ENCODE results near the gene ZFYVE27. TPM values are rescaled to one million over a fixed set of nuclear protein-coding genes. Genes with fewer than 3 reads are reported as not detected.
A peak's percentile ranks its signal among the peaks of the same experiment; 100 is the strongest.

ZFYVE27 gene
- total RNA-seq, 1 experiment from 2014 or later, result 19.2 TPM

DNA sequence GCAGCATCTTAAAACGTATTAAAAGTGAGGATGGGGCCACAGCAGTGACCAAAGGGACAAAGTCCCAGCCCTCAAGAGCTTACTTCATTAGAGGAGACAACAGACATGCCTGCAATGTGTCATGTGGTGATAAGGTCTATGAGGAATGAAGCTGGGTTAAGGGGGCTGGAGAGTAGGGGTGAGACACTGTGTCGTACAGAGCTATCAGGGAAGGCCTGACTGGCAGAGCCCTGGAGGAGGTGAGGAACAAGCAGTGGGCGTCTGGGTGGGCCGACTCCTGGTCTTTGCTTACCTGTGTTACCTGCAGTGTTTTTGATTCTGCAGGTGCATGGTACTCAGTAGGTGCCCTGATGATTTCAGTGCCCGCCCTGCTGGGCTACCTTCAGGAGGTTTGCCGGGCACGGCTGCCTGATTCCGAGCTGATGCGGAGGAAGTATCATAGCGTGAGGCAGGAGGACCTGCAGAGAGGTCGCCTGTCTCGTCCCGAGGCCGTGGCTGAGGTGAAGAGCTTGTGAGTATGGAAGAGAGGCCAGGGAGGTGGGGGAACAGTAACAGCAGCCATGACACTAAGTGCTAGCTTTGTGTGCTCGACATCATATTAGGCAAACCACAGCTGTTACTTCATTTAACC, 7.6 kb downstream of the ZFYVE27 start:
- DNase-seq (ENCODE audit: low read depth), result no peak

DNA sequence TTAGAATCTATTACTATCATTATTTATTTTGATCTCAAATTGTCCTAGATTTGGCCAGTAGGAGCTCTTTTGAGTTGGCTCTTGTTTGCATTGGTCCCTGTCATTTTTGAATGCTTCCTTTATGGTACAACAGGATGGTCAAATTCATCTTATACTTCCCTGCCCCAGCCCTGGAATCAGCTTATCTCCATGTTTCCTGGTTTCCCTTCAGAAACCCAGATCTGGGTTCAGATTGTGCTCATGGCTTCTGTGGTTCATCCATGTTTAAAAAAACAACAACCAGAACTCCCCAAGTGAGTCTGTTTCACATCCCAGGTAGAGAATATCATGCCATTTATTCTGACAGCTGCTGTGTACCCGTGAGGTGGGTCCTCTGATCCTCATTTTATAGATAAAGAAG, 10.6 kb downstream of the ZFYVE27 start:
- DNase-seq (ENCODE audit: low read depth), result no peak

DNA sequence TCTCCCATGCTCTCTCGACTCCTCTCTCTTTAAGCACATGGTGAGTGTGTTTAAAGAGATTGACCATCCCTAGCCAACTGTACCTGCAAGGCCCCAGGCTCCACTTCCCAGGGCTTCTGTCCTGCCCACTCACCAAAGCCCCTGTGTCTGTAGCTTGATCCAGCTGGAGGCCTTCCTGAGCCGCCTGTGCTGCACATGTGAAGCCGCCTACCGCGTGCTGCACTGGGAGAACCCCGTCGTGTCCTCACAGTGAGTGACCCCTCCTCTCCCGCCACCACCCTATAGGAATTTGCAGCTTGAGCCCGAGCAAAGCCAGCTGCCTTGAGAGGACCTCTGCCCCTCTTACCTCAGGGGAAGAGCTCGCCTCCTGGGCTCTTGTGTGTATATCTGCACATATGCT, 11.2 kb downstream of the ZFYVE27 start:
- no peak for DNase-seq (ENCODE audit: low read depth)

DNA sequence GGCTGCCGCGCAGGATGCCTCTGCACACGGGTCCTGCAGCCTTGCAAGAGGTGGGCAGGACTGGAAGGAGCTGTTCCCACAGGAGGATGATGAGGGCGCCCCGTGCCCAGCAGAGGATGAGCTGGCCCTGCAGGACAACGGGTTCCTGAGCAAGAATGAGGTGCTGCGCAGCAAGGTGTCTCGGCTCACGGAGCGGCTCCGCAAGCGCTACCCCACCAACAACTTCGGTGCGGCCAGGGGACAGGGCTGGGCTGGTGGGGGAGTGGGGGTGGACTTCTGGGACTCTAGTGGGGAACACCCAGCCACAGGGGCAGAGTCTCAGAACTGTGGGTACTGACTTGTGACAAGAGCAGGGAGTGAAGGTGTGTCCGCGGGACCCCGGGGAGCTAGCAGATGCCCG, 16.0 kb downstream of the ZFYVE27 start:
- DNase-seq (ENCODE audit: low read depth), result no peak

DNA sequence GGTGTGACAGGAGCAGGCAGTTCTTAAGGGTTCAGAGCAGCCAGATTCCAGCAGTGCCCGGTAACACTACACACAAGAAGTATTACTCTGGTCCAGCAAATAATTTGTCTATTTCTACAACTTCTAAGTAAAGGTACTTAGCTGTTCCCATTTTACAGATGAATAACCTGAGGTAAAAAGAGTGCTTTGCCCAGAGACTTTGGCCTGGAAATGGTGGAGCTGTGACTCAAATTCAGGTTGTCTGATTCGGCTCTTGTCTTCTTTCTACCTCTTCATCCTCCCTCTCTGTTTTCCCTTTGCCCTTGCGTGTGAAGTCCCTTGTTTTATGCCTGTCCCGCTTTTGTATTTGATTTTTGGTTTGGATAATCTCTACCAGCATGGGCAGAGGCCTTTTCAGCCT, 17.8 kb downstream of the ZFYVE27 start:
- DNase-seq (ENCODE audit: low read depth), result no peak

DNA sequence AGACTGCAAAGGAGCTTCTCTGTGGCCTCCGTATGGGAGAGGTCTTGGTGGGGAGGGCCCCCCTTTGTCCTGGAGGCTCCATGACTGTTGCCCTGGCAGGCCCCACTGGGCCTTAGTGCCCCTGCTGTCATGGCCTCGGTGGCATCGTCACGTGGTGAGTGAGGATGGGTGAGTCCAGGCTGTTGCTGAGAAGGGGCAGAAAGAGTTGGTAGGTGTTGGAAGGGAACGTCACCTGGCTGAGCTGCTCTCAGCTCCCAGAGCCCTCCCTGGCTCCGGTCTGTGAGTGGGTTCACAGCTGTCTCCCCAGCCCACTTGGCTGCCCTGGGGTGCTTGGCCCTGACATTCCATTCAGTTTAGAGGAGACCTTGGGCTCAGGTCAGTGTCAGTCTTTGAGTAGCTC, 18.8 kb downstream of the ZFYVE27 start:
- no peak for DNase-seq (ENCODE audit: low read depth)

DNA sequence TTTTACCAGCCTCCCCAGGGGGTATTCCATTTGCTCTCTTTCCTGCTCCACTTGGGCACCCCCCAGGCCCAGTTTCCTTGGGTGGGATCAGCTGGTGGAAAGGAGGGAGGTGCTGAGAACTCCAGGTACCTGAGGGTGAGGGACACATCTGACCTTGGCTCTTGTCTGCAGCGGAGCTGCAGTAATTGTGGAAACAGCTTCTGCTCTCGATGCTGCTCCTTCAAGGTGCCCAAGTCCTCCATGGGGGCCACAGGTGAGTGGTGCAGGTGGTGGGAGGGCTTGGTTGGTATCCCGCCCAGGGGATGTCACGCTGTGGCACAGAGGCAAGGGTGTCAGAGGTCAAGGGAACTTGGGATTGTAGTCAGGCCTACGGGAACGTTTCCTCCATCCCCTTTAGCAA, 20.5 kb downstream of the ZFYVE27 start:
- no peak for DNase-seq (ENCODE audit: low read depth)

DNA sequence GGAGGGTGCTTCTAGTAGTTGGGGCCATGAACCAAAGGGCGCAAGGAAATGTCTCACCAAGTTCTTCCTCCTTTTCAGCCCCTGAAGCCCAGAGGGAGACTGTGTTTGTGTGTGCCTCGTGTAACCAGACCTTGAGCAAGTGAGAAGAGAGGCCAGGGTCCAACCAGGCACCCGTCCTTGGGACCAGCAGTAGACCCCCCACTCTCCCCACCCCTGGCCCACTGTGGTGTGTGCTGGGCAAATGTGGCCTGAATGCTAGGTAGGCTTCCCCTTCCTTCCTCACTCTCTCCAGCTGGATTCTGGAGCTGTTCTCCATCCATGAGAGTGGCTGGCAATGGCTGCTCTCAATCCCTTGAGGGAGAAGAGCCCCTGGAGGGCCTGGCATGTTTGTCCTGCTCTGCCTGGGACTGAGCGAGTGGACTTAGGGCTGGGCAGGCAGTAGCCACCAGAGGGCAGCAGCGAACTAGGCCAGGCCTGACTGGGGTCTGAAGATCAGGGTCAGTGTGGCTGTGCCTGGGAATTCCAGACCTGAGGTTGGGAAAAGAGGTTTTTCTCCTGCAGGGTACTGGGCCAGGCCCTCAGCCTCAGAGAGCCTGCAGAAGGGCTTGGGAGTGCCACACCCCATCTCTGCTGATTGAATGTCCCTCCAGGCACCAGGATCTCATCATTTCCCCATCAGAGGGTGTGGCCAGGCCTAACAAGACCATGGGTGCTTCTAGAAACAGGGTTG, 22.4 kb downstream of the ZFYVE27 start:
- peak; percentile 51 for DNase-seq (ENCODE audit: low read depth)

DNA sequence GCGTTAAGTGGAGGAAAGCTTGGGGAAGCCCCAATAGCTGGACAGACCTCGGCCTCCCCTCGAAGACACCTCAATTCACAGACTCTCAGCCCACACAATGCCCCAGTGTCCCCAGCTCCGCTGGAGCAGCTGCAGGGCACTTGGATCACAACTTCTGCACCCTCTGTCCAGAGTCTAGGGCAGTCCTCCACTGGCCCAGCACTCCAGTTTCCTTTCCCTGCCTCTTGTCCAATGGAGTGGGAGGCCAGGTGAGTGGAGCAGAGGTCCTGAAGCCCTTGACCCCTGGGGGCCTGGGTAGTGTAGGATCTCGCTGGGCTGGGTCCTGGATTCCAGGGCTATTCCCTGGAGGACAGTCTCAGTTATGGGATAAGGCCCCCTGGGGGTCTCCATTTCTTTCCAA, 23.0 kb downstream of the ZFYVE27 start:
- no peak for DNase-seq (ENCODE audit: low read depth)

DNA sequence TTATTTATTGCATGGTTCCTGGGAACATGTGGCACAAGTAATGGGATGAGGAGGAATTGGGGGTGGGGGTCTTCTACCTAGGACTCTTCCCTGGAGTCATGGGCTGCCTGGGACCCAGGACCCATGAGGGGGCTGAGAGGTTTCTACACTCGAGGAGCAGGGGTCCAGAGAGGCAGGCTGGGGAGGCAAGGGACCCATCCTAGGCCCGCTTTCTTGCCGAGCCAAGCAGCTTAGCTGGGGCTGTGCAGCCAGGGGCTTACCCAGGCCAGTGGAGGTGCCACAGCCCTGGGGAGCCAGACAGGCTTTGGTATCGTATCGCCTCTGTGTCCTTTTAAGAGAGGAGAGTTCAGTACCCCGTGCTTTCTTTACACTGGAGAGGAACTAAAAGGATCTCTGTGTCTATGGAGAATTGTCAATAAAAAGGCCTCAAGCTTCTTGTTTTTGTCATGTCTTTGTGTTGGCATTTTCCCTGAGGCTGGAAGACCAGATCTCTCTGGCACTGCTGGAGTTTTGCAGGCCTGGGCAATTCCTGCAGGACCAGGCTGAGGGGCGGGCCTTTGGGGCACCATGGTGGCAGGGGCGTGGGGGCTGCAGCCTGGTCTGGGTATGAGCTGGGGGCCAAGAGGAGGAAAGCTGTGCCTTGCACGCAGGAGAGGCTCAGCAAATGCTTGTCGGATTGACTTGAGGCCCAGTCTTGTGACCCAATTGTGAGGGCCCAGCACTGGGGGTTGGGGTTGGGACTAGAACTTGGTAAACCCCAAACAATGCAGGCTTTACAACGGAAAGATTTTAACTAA, 23.7 kb downstream of the ZFYVE27 start:
- DNase-seq (ENCODE audit: low read depth), result no peak

DNA sequence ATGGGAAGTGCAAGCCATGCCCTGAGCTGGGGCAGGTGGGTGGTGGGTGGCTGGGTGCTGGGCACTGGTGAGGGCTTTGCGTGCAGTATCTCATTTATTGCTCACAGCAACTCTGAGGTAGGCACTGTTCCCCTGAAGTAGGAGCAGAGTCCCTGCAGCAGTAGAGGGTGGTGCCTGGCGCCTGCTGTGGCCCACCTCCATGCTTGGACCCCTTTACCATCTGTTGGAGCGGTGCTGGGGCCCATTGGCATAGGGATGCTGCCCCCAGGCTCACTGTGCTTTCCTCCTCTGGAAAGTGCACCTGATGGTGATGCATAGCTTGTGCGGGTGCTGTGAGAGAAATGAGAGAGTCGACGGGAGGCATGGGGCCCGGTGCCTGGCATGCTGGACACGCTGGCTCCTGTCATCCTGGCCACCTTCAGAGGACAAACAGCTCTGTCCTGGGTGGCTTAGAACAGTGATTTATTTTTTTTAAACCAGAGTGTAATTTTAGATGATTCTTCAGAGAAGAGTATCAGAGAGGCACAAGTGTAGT, 24.5 kb downstream of the ZFYVE27 start:
- DNase-seq (ENCODE audit: low read depth), result no peak

DNA sequence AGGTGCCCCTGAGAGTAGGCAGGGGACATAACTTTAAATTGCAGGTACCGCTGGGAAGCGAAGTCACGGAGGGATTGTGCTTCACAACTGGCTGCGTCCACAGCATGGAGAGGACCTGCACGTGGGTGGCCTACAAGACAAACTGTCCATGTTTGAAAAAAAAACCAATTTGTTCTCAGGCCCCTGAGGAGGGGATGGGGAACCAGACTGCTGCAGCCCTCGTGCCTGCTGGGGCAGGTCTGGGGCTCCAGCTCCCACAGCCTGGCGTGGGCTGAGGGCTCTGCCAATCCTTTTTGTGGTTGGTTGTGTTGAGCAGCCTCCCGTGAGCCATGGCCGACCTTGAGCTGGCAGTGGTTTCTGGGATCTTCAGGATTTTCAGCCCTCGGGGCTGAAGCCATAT, 25.1 kb downstream of the ZFYVE27 start:
- no peak for DNase-seq (ENCODE audit: low read depth)

DNA sequence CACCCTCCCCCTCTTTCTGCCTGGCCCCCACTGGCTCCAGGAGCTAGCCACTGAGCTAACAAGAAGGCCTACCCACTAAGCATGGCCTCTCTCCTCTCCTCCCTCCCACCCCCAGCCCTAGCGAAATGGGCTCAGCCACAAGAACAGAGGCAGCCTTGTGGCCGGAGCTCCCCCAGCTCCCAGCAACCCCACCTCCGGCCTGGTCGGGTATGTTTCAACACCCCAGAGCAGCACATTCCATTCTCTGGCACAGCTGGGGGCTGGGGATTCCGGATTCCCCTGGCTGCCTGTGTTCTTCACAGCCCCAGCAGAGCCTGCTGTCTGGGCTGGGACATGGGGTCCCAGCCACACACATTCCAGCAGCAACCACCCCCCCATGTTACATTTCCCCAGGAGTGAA, 25.9 kb downstream of the ZFYVE27 start:
- no peak for DNase-seq (ENCODE audit: low read depth)

DNA sequence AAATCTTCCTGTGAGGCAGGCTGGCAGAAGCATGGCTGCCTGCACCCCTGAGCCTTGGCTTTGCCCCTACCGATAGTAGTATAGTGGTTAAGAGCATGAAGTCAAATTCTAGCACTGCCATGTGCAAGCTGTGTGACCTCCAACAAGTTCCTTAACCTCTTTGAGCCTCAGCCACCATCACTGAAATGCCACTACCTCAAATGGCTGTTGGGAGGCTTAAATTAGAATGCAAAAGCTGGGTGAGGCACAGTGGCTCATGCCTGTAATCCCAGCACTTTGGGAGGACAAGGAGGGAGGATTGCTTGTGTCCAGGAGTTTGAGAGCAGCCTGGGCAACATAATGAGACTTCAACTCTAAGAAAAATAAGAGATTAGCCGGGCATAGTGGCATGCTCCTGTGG, 26.5 kb downstream of the ZFYVE27 start:
- no peak for DNase-seq (ENCODE audit: low read depth)

DNA sequence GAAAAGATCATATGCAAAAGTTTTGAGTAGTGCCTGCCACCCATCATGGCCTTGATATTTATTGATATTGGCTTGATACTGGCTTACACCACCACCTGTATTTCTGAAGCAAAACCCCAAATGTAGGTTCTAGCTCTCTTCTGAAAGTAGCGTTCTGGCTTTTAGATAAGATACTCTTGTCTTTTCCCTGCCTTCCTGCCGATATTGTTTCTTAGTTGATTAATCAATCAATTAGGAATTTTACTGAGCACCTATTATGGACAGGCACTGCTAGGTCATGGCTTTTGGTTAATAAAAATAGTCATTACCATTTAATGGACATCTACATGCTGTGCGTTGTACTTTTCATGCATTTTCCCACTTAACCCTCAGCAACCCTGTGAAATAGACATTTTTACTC, 27.0 kb downstream of the ZFYVE27 start:
- DNase-seq (ENCODE audit: low read depth), result no peak

DNA sequence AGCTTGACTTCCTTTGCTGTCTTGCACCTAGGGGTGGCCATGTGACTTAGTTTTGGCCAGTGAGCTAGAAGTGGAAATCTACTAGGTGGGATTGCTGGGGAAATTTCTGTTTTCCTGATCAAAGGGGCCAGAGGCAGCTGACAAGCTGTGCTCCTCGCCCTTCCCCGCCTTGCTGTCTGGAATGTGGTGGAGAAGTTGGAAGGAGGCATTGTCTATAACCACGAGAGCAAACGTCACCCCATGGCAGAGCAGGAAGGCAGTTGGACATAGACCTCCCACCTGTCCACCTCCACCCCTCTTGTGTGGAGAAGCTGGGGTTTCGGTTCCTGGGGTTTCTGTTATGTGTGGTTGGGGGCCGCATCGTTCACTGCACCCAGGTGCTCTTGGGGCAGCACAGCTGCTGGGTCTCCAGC, 27.6 kb downstream of the ZFYVE27 start:
- no peak for DNase-seq (ENCODE audit: low read depth)

DNA sequence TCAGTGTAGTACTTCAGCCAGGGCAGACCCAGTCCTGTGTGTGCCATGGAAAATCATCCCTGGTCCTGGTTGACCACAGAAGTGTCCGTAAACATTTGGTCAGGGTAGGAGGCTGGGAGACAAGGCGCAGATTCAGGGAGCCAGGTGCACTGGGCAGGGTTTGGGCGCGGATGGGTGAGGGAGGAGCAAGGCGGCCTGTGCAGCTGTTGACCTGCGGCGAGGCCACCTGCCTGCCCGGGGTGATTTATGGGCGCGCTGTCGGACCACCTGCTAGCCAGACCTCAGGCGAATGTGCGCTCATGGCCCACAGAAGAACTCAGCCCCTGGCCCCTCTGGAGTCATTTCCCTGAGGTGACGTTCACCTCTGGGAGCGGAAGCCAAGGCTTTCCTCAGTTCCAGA, 28.3 kb downstream of the ZFYVE27 start:
- DNase-seq (ENCODE audit: low read depth), result no peak

DNA sequence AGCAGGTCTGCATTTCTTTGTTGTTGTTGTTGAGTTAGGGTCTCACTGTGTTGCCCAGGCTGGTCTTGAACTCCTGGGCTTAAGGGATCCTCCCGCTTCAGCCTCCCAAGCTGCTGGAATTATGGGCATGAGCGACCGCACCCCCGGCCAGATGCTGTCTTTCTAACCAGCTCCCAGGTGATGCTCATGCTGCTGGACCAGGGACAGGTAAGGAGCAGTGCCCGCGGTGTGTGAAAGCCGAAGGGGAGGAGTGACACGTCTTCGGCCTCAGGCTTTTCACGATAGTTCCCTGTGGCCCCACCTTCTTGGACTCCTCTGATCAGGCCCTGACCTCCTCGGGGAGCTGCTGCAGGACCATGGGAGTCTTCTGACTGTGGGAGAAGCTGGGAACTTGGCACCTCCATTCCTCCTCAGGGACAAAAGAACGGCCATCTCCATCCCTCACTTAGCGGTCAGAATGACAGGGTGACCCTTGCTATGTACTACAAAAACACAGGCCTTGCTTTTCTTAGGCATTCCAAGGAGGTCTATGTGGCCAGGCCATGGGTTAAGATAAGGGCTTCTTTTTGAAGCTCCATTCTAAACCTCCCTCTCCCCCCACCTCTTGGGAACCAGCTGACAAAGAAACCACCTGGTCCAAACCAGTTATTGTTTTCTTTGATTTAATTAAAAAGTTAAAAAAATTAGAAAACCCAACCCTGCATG, 29.3 kb downstream of the ZFYVE27 start:
- DNase-seq (ENCODE audit: low read depth), result no peak

DNA sequence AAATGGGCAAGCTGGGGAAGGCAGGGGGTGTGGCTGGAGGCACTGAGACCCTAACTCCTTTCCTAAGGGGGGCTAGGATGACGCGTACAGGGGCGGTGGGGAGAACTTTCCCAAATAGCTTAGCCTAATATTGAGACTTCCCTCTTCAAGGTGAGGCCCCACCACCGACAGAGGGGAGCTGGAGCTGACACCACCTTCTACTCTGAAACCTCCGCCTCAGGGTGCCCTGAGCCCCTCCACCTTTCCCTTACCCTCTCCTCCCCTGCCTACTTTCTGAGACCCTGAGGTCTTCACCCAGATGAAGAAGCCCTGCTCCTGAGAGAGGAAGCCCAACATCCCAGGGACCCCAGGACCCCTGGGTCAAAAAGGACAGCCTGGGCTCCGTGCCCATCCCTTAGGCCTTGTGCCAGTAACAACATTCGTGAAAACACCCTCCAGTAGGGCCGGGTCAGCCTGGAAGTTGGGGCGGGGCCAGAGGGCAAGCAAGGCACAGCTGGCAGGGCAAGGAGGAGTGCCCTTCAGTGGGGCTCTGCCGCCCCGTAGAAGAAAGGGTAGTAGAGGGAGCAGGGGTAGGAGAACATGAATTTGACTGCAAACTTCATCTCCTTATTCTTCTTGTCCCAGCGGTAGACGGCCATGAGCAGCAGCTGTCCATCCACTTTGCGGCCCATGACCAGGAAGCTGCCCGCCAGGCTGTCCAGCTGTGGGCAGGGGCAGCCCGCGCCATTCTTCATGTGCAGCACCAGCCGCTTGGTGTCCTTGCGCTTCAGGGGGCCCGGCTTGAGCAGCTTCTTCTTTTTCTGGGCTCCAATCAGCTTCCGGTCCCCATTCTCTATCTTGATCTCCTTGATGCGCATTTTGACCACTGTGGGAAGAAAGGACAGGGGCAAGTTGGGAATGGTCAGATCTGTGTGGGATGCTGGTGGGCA, 30.3 kb downstream of the ZFYVE27 start:
- no peak for DNase-seq (ENCODE audit: low read depth)

DNA sequence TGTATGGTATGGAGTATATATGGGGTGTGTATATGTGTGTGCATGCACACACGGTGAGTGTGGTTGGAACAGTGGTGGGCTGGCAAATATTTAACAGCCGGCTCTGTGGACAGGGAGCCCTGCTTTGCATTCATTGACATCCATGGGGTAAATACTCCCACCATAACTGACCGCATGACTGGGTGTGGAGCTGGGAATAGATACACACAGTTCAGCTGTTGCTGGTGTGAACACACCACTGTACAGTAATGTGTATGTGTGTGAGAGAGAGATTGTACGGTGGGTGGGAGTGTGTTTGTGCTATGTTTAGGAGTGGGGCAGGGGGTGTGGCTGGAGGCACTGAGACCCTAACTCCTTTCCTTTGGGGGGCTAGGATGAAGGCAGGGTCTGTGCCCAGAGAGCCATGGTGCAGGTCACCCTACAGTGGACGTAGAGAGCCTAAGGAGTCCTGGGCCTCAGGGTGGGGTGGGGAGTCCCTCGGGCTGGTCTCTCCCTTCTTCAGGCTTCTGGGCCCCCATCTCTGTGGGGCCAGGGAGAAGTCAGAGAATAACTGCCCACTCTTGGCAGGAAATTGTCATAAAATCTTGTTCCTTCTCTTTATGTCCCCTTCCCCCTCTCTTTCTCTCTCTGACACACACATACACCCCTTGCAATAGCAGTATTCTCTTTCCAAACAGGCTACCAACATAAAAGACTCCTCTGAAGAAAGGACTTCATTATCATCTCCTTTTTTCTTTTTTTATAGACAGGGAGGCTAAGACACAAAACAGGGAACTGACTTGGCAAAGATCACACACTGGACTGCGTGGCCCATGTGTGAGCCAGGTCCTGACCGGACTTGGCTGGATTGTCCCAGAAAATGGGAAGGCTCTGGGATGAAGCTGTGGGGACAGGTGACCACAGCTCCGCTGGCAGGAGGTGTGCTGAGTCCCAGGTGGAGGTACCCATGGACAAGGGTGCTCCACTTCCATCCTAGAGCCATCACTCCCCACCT, 31.7 kb downstream of the ZFYVE27 start:
- DNase-seq (ENCODE audit: low read depth), result no peak
